Uterus (tissue), 2 donors: Measurements from ENCODE around the gene SMCO3.

Experiments
- POLR2A ChIP-seq, 2 donors: fragments of 450-650 bp; IDR thresholded peaks; one replicate each; pipeline ENCODE4 v1.6.1; 2016; ENCODE audit warnings: antibody characterized with exemption in 2 of 2, mild to moderate bottlenecking in 1 of 2, moderate library complexity in 1 of 2
- TF ChIP-seq, protein P1 (sequence below), 4 experiments: fragments of 200-600 bp in 2 of 4; fragments of 450-650 bp in 2 of 4; sonication (generic) in 2 of 4; IDR thresholded peaks; one replicate each; pipeline ENCODE4 v1.5.1; 2016 to 2019; ENCODE audit warnings: antibody characterized with exemption in 4 of 4, mild to moderate bottlenecking in 2 of 4, moderate library complexity in 1 of 4

DNA sequence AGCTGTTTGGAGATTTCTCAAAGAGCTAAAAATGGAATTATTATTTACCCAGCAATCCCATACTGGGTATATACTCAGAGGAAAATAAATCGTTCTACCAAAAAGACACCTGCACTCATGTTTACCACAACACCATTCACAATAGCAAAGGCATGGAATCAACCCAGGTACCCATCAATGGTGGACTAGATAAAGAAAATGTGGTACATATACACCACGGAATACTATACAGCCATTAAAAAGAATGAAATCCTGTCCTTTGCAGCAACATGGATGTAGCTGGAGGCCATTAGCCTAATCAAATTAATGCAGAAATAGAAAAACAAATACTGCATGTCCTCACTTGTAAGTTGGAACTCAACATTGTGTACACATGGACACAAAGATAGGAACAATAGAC is 48.6 kb downstream of the SMCO3 start:
- TF ChIP-seq, protein P1, sequence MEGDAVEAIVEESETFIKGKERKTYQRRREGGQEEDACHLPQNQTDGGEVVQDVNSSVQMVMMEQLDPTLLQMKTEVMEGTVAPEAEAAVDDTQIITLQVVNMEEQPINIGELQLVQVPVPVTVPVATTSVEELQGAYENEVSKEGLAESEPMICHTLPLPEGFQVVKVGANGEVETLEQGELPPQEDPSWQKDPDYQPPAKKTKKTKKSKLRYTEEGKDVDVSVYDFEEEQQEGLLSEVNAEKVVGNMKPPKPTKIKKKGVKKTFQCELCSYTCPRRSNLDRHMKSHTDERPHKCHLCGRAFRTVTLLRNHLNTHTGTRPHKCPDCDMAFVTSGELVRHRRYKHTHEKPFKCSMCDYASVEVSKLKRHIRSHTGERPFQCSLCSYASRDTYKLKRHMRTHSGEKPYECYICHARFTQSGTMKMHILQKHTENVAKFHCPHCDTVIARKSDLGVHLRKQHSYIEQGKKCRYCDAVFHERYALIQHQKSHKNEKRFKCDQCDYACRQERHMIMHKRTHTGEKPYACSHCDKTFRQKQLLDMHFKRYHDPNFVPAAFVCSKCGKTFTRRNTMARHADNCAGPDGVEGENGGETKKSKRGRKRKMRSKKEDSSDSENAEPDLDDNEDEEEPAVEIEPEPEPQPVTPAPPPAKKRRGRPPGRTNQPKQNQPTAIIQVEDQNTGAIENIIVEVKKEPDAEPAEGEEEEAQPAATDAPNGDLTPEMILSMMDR (IDR thresholded peaks at IDR 0.05), result no peak
- TF ChIP-seq POLR2A (IDR thresholded peaks at IDR 0.05), result no peak
